A549 (cell line): Measurements from ENCODE around the gene SLC3A2.

ENCODE experiments used
- CEBPB ChIP-seq, 2 experiments: fragments of >200 bp in 1 of 2; sonication (Bioruptor Twin) in 1 of 2; formaldehyde crosslinking in 1 of 2; IDR thresholded peaks; 2 replicates each; pipeline ENCODE4 v1.6.1; 2012 to 2016
- CTCF ChIP-seq: fragments of >200 bp; sonication (Bioruptor Twin); formaldehyde crosslinking; IDR thresholded peaks from 3 replicates; pipeline ENCODE4 v1.5.1; 2016
- ELK1 ChIP-seq: fragments of 150-350 bp; IDR thresholded peaks from 2 replicates; pipeline ENCODE4 v1.6.1; 2014; ENCODE audit warnings: low read depth, mild to moderate bottlenecking, low read length
- HDAC2 ChIP-seq: fragments of 200-600 bp; sonication (generic); IDR thresholded peaks from 2 replicates; pipeline ENCODE4 v1.6.1; 2016
- HMGXB4 ChIP-seq: fragments of 250-450 bp; sonication (Bioruptor Pico); IDR thresholded peaks from 2 replicates; pipeline ENCODE4 v1.5.0; 2021; ENCODE audit warnings: mild to moderate bottlenecking, moderate library complexity, borderline replicate concordance
- MAX ChIP-seq: IDR thresholded peaks from 2 replicates; pipeline ENCODE4 v1.6.1; 2012
- MYC ChIP-seq: IDR thresholded peaks from 2 replicates; pipeline ENCODE4 v1.6.1; 2012; ENCODE audit warnings: mild to moderate bottlenecking, inconsistent platforms, low read length, improper control_type of control experiment, borderline replicate concordance
- POLR2A ChIP-seq: IDR thresholded peaks from 2 replicates; pipeline ENCODE4 v1.6.1; 2012; ENCODE audit warnings: mild to moderate bottlenecking, low read length
- RFX5 ChIP-seq: fragments of 450-650 bp; IDR thresholded peaks from 2 replicates; pipeline ENCODE4 v1.7.1; 2014; ENCODE audit warnings: antibody characterized with exemption, mild to moderate bottlenecking, moderate library complexity
- USF2 ChIP-seq: fragments of 450-650 bp; IDR thresholded peaks from 2 replicates; pipeline ENCODE4 v1.6.1; 2014; ENCODE audit warnings: antibody characterized with exemption

DNA sequence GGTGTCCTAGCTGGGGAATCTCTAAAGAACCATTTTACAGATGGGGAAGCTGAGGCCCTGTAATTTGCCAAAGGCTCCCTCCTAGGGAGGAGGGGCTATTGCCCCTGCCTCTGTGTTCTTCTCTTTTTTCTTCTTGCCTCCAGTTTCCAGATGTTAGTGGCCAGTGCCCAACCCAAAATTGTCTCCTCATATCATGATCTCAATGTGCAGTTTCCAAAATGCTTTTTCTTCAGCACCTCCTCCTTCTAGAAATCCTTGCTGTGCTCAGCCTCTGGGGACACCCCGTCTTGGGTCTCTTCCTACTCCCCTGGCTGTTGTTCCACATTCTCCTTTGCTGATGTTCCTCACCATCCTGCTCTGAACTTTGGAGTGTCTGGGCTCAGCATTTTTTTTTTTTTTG lies 50.0 kb downstream of the SLC3A2 start:
- no peak for TF ChIP-seq CTCF
- TF ChIP-seq ELK1: no peak
- TF ChIP-seq POLR2A: no peak
- TF ChIP-seq MYC: no peak
- no peak for TF ChIP-seq HMGXB4 (CRISPR knock-in tag)
- no peak for TF ChIP-seq CEBPB (IDR thresholded peaks at IDR 0.05)
- no peak for TF ChIP-seq HDAC2
- TF ChIP-seq RFX5: no peak
- TF ChIP-seq MAX: no peak
- TF ChIP-seq USF2: no peak
